GM18520 (cell line): ENCODE results near the gene METTL6.
"Not testable (repeated sequence)": the region's sequence is repeated elsewhere in the genome, so short reads cannot be mapped to it uniquely, and the experiment has no call there.

Experiments used
- ATAC-seq: cut with Tn5 transposase; IDR thresholded peaks from one replicate; pipeline ENCODE4 v1.9.1; 2021; ENCODE audit not compliant: unreplicated experiment

METTL6 gene

DNA sequence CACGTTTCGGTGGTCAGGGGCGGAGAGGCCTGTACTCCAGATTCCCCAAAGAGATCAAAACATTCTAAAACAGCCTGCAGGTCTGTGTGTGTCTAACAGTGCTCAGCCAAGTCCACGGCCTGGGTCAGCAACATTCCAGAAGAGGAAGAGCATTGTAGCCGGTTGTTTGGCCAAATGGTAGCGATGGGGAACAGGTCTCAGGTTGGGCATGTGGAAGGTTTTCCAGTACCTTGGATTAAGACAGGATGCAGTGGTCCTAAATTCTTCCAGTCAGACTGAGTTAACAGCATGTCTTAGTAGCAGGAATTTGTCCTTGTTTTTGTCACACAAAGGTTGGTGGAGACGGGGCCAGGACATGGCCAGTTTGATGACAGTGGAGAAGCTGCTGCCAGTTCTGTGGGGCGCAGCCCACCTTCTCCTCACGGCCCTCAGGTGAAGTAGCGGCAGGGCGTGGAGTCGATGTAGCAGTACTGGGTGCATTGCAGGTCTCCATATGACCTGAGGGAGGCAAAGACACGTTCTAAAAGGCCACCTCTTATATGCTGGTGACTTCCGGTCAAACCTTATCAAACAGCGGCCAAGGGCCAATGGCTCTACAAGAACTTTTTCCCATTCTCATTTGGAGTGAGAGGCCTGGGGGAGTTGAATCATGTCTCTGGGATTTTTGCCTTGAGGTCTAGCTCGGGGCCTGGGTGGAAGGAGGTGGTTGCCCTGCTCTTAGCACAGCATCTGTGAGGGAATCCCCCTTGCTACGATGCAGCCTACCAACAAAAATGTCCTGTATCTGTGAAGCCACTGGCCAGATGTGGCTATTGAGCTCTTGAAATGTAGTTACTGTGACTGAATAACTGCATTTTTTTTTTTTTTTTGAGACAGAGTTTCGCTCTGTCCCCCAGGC, 24.1 kb upstream of the METTL6 start:
- ATAC-seq, result no peak

GRCh38 chr3:15450438-15451215, 23.3 kb upstream of the METTL6 start:
- ATAC-seq, result no peak

DNA sequence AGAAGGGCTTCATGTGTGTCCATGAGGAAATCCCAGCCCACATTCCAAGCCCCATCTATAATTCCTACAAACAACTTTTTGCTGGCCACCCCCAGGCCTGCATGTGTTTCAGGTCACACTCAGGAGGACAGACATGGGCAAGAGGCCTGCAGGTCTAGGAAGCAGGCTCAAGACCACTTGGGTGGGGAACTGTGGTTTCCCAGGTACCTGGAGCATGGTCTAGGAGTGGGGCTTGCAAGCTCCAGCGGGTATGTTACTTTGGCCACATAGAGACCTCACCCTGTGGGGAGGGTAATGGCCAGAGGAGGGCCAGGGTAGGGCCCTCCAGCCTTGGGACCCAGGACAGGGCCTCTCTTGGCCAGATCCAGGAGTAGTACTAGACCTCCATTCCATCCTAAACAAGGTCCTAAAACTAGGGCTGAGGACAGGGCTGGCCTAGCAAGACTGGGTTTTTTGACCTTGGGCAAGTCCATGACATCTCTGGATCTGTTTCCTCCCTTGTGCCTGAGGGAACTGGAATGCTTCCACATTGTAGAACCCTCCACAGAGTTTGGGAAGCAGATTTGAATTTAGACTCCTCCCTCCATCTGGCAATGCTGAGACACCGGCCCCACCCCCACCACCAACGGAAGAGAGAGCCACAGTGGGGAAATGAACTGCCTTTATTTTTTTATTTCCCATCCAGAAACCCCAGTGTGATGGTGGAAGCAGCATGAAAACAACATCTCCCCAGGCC, 22.3 kb upstream of the METTL6 start:
- no peak for ATAC-seq

GRCh38 chr3:15443826-15444524, 16.6 kb upstream of the METTL6 start:
- no peak for ATAC-seq

GRCh38 chr3:15440891-15441290, 13.5 kb upstream of the METTL6 start:
- no peak for ATAC-seq

- ATAC-seq, result no peak
Measured at GRCh38 chr3:15439476-15439875, 12.1 kb upstream of the METTL6 start.

- no peak for ATAC-seq
Measured at GRCh38 chr3:15438983-15439382, 11.6 kb upstream of the METTL6 start.

- no peak for ATAC-seq
Measured at GRCh38 chr3:15436246-15436645, 8.9 kb upstream of the METTL6 start.

DNA sequence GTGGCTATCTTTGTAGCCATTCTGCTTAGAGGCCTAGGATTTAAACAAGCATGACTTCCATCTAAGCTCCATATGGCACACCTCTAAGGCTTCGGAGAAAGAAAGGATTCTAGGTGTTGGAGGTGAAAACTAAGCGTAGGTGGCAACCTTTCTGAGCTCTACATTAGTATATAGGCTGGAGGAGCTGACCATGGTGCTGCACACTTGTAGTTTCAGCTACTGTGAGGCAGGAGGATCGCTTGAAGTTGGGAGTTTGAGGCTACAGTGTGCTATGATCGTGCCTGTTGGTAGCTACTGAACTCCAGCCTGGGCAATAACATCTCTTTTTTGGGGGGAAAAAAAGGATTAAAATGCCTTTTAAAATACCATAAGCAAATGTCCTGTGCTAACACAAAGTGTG, 7.4 kb upstream of the METTL6 start:
- ATAC-seq, result no peak

GRCh38 chr3:15433531-15433930, 6.2 kb upstream of the METTL6 start:
- no peak for ATAC-seq

- no peak for ATAC-seq
Measured at GRCh38 chr3:15431256-15431837, 4.0 kb upstream of the METTL6 start.

- no peak for ATAC-seq
Measured at GRCh38 chr3:15430624-15431023, 3.3 kb upstream of the METTL6 start.

GRCh38 chr3:15429080-15429479, 1.7 kb upstream of the METTL6 start:
- no peak for ATAC-seq

GRCh38 chr3:15428539-15428938, 1.2 kb upstream of the METTL6 start:
- ATAC-seq, result no peak

GRCh38 chr3:15427981-15428380, 637 bp upstream of the METTL6 start:
- ATAC-seq, result no peak

DNA sequence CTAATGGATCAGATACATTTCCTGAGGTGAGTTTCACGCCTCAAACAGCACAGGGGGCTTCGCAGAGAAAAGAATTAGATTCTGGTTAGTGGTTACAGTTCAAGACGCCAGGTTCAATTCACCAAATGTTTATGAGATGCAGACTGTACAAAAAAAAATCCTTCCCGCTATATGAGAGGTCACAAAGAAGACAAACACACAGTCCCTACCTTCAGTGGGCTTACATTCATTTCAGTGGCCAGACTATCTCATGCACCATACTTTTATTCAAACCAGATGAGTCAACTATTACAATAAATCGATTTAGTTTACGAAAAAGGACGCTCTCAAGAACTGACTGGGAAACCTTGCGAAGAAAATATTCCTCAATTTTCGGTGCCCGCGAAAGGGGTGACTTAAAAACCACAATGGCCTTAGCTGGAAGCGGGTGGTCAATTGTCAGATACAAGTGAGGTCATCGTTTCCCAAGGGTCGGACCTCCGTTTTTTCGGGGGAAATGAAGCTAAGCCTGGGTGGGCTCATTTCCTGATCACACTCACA, 695 bp downstream of the METTL6 start:
- no peak for ATAC-seq

- no peak for ATAC-seq
Measured at GRCh38 chr3:15420871-15421270, 6.5 kb downstream of the METTL6 start.

DNA sequence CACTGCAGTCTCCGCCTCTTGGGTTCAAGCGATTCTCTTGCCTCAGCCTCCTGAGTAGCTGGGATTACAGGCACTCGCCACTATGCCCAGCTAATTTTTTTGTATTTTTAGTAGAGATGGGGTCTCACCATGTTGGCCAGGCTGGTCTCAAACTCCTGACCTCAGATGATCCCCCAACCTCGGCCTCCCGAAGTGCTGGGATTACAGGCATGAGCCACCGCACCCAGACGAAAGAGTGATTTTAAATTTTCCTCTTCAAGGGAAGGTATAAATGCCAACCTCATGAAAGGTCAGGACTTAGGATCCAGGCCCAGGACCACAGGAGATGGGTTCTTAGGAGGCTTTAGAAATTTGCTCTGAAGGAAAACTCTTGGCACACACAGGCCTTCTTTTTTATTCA, 16.4 kb downstream of the METTL6 start:
- ATAC-seq, result not testable (repeated sequence)

DNA sequence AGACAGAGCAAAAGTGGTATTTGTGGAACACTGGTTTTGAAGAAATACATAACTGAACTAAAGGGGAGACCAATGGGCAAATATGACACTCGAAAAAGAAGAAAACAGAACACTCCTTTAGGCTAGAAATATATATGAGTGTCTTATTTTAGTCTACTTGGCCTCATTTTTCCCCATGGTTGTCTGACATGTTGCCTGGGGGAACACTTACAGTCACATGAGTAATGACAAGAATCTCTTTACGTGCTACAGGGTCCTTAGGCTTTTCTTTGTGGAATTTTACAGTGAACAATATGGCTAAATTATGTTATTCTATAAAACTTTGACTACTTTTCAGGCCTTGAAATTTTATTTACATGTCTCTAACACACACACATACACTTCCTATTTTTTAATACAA, 17.6 kb downstream of the METTL6 start:
- no peak for ATAC-seq

DNA sequence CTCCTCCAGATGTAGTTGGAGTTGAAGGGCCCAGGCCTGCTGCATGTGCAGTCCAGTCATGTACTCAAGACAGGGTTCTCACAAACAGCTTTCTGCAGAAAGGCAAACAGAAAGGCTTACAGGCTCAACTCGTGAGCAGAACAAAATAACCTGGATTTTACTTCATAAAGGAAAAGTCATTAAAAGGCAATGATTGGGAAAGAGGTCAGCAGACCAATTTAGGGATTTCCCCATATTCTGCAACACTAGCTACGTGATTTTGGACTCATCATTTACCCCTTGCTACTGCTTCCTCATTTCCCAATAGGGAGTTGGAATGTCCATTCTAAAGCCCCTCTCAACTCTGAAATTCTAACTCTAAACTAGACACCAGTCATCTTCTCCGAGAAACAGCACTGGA, 18.1 kb downstream of the METTL6 start:
- no peak for ATAC-seq
